ENCODE results near the gene CCR5AS.

The CCR5AS gene

DNA sequence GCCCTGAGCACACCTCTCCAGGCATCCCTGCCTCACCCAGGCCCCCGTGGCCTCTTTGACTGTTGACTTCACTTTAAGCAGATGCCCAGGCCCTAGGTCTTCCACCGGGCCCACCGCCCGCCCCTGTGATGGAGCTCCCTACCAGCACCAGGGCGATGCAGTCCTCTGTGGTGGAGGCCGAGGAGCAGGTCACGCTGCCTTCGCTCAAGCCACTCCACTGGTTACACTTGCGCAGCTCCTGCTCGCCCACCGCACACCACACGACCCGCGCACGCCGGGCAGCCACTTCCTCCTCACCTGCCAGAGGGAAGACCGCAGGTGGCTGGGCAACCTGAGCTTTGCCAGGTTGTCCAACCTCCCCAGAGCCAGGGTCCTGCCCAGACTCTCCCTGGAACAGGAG lies 41.9 kb upstream of the CCR5AS start:
- H3K18ac ChIP-seq (ENCODE audit: insufficient read length, low read depth, low read length): no peak overlapping the region
- H3K56ac ChIP-seq (ENCODE audit: insufficient read length, low read depth, low read length): no peak overlapping the region
- H2BK20ac ChIP-seq (ENCODE audit: low read depth, low read length, poor library complexity, severe bottlenecking): no peak overlapping the region
- H2BK15ac ChIP-seq (ENCODE audit: low read depth, low read length): no peak overlapping the region
- no peaks in the 10 kb centered on the region for H3K79me2 ChIP-seq (ENCODE audit: insufficient read depth, low read length)
- DNase-seq: no peak
- H2AK5ac ChIP-seq (ENCODE audit: insufficient read length, low read length): no peak overlapping the region
- H3K4me2 ChIP-seq (ENCODE audit: insufficient read depth, insufficient read length, low read length): no peak overlapping the region
- no peak overlapping the region for H3K14ac ChIP-seq (ENCODE audit: insufficient read depth, low read length)
- H3K9ac ChIP-seq (ENCODE audit: extremely low read depth, insufficient read length, low read length): no peak overlapping the region
- no CpG with 5 or more reads among the region's 17 CpGs for whole genome bisulfite sequencing (ENCODE audit: extremely low coverage, insufficient read length, low lambda C conversion rate)
- no peaks in the 10 kb centered on the region; the same call in none of the 2 replicates for H3K27me3 Mint-ChIP-seq (ENCODE audit: low read depth)
- no peak overlapping the region for H4K91ac ChIP-seq (ENCODE audit: insufficient read length, low read depth, low read length)
- H3K27me3 ChIP-seq (ENCODE audit: insufficient read depth, low read length): no peaks in the 10 kb centered on the region
- TF ChIP-seq, protein P1, sequence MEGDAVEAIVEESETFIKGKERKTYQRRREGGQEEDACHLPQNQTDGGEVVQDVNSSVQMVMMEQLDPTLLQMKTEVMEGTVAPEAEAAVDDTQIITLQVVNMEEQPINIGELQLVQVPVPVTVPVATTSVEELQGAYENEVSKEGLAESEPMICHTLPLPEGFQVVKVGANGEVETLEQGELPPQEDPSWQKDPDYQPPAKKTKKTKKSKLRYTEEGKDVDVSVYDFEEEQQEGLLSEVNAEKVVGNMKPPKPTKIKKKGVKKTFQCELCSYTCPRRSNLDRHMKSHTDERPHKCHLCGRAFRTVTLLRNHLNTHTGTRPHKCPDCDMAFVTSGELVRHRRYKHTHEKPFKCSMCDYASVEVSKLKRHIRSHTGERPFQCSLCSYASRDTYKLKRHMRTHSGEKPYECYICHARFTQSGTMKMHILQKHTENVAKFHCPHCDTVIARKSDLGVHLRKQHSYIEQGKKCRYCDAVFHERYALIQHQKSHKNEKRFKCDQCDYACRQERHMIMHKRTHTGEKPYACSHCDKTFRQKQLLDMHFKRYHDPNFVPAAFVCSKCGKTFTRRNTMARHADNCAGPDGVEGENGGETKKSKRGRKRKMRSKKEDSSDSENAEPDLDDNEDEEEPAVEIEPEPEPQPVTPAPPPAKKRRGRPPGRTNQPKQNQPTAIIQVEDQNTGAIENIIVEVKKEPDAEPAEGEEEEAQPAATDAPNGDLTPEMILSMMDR (conservative IDR thresholded peaks at IDR 0.05): no peak
- no peak overlapping the region for H3T11ph ChIP-seq (ENCODE audit: low read length)
- H3K4me3 Mint-ChIP-seq: no peak overlapping the region
- H3K36me3 Mint-ChIP-seq (ENCODE audit: insufficient read depth in 1 of 3, low read depth in 3 of 3): no peaks in the 10 kb centered on the region
- H4K8ac ChIP-seq (replicated peaks; ENCODE audit: insufficient read length, low read depth, low read length): no peak overlapping the region
- peak overlapping the region in 1 of 3 experiments; percentile 78; a peak in 2 of 7 replicates for H3K27ac Mint-ChIP-seq
- H3K4ac ChIP-seq (ENCODE audit: low read depth, low read length): no peak overlapping the region
- no peaks in the 10 kb centered on the region for H3K9me3 ChIP-seq (ENCODE audit: control insufficient read depth, low read depth, low read length)
- no peaks in the 10 kb centered on the region for H4K20me1 ChIP-seq (ENCODE audit: control insufficient read depth, insufficient read depth, insufficient read length)
- no peak overlapping the region for H2AFZ ChIP-seq (ENCODE audit: low read length)
- H3K4me1 ChIP-seq (ENCODE audit: insufficient read depth, low read length): no peaks in the 10 kb centered on the region
- H3K79me1 ChIP-seq (ENCODE audit: insufficient read depth, low read depth, low read length, poor library complexity, severe bottlenecking): no peaks in the 10 kb centered on the region
- H3K27ac ChIP-seq (ENCODE audit: insufficient read length, low read depth, low read length): no peak overlapping the region
- no peaks in the 10 kb centered on the region for H3K4me1 Mint-ChIP-seq
- no peak overlapping the region for H2BK120ac ChIP-seq (ENCODE audit: low read depth, low read length, poor library complexity, severe bottlenecking)
- no peak overlapping the region for H3K23ac ChIP-seq (ENCODE audit: insufficient read length, low read depth, low read length)
- no peak overlapping the region for H4K5ac ChIP-seq (ENCODE audit: insufficient read length, low read depth, low read length)
- H2BK12ac ChIP-seq (ENCODE audit: insufficient read length, low read depth, low read length): no peak overlapping the region
- no peak overlapping the region for H2BK5ac ChIP-seq (ENCODE audit: insufficient read length, low read length)
- no peaks in the 10 kb centered on the region for H3K9me3 Mint-ChIP-seq
- H3K23me2 ChIP-seq (ENCODE audit: insufficient read length, low read depth, low read length, poor library complexity, severe bottlenecking): no peaks in the 10 kb centered on the region
